Stimulated activated CD4-positive, alpha-beta T cell treated with anti-CD3 and anti-CD28 coated beads, Interleukin-12 subunit alpha, Interleukin-12 subunit beta, amount 100 ng/mL, for 4 hours (primary cell): Measurements from ENCODE around the gene HMGCL.

Source experiments
- DNase-seq: peaks from one replicate; pipeline ENCODE4 v3.0.0-alpha.2; 2020

Gene HMGCL

DNA sequence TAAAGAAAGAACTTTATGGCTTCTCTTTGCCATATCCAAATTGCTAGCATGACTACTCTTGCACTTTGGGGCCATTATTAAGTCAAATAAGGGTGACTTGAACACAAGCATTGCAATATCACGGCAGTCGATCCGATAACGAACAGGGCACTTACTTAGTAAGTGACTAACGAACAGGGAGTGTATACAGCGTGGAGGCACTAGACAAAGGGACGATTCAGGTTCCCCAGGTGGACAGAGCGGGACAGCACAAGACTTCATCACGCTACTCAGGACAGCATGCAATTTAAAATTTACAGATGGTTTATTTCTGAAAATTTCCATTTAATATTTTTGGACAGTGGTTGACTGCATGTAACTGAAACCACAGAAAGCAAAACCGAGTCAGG lies 52.4 kb downstream of the HMGCL start:
- DNase-seq, result no peak

DNA sequence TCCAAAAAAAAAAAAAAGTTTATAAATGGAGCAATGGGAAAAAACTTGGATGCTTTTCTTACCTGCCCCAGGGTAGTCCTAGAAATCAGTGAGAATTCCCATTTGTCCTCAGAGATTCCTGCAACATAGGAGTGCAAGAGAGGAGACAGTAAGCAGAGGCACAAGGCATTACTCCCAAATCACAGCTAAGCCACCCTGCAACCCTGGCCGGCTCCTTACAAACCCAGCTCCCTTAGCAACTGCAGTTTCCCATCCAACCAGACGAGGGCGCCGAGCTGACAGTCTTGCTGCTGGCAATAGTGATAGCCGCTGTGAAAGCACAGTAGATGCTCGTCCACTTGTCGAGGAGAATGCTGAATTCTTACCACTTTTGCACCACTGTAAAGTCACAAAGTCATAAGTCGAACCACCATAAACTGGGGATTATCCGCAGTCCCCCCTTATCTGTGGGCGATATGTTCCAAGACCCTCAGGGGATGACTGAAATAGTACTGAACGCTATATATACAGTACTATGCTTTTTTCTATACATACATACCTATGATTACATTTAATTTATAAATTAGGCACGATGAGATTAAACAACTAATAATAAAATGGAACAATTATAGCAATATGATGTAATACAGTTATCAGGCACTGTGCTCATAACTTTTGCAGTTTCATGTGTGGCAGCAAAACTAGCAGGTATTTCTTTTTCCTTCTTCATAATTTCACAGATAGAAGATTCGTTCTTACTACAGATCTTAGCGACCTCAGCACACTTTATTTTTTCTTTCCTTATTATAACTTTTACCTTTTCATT lies 53.0 kb downstream of the HMGCL start:
- peak; percentile 87 for DNase-seq

GRCh38 chr1:23768733-23769132 lies 56.5 kb downstream of the HMGCL start:
- DNase-seq, result no peak

- no peak for DNase-seq
Measured at GRCh38 chr1:23763041-23763577, 62.1 kb downstream of the HMGCL start.

GRCh38 chr1:23759277-23759676 lies 66.0 kb downstream of the HMGCL start:
- DNase-seq, result no peak

DNA sequence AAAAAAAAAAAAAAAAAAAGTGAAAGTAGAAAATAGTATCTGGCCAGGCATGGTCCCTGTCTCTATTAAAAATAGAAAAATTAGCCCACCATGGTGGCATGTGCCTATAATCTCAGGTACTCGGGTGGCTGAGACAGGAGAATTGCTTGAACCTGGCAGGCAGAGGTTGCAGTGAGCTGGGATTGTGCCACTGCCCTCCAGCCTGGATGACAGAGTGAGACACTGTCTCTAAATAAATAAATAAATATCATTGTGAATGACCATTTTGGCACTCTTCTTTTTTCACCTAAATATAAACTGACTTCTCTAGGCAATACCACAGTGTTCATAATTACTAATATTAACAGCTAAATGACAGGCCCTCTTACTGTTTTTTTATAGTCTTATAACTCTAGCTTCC lies 67.4 kb downstream of the HMGCL start:
- DNase-seq, result no peak

- no peak for DNase-seq
Measured at GRCh38 chr1:23756676-23757075, 68.6 kb downstream of the HMGCL start.

- DNase-seq, result no peak
Measured at GRCh38 chr1:23752909-23753308, 72.3 kb downstream of the HMGCL start.
